B cell (primary cell): ENCODE results near the gene PPP1R3E. TPM values are rescaled to one million over a fixed set of nuclear protein-coding genes. Genes with fewer than 3 reads are reported as not detected.

Source experiments
- ATAC-seq: fragments of 200-7000 bp; cut with Tn5 transposase; one replicate; pipeline ENCODE4 v1.10.0; 2021; ENCODE audit warnings: low read depth, mild to moderate bottlenecking, moderate number of reproducible peaks, moderate library complexity
- CTCF ChIA-PET: fragments of 350-600 bp; sonication (Branson Sonifier 250); formaldehyde crosslinking; loops from one replicate; lab custom pipeline; 2021; ENCODE audit warnings: antibody characterized with exemption, inconsistent platforms; lab: Charles Lee
- POLR2A ChIA-PET: fragments of 350-600 bp; sonication (Branson Sonifier 250); formaldehyde crosslinking; loops from one replicate; lab custom pipeline; 2021; ENCODE audit warnings: antibody characterized with exemption; lab: Charles Lee
- DNase-seq: peaks from one replicate; pipeline ENCODE4 v3.0.0; 2013
- H2AFZ ChIP-seq: 2 replicates; pipeline ENCODE4 v1.6.1; 2012; ENCODE audit warnings: mild to moderate bottlenecking, low read depth, low read length; ENCODE audit not compliant: insufficient read depth, poor library complexity, severe bottlenecking
- H3K27ac ChIP-seq, 2 donors: 1 replicate in 1 of 2; 2 replicates in 1 of 2; pipeline ENCODE4 v1.5.1; 2012 to 2013; ENCODE audit warnings: low read length in 2 of 2, mild to moderate bottlenecking in 2 of 2, moderate library complexity in 1 of 2
- H3K27me3 ChIP-seq, 4 experiments: fragments of 200-600 bp in 1 of 4; sonication (generic) in 1 of 4; replicated peaks in 1 of 4; 1 replicate in 2 of 4; 2 replicates in 2 of 4; pipeline versions ENCODE4 v1.6.1 to v1.7.0; 2013 to 2016; ENCODE audit warnings: low read length in 3 of 4, mild to moderate bottlenecking in 2 of 4, mixed read lengths in 1 of 4, moderate library complexity in 1 of 4; ENCODE audit not compliant: insufficient read depth in 4 of 4, control insufficient read depth in 3 of 4; ENCODE audit errors: control extremely low read depth in 1 of 4
- H3K36me3 ChIP-seq, 2 experiments: replicated peaks in 1 of 2; 1 replicate in 1 of 2; 2 replicates in 1 of 2; pipeline versions ENCODE4 v1.6.1 to v1.7.1; 2013; ENCODE audit warnings: low read length in 1 of 2; ENCODE audit not compliant: insufficient read depth in 2 of 2, control insufficient read depth in 1 of 2; ENCODE audit errors: control extremely low read depth in 1 of 2, extremely low read depth in 1 of 2
- H3K4me1 ChIP-seq, 2 donors: fragments of 200-600 bp in 1 of 2; sonication (generic) in 1 of 2; 1 replicate in 1 of 2; 2 replicates in 1 of 2; pipeline versions ENCODE4 v1.5.1 to v1.6.1; 2013 to 2017; ENCODE audit warnings: low read length in 2 of 2; ENCODE audit not compliant: control insufficient read depth in 2 of 2, insufficient read depth in 2 of 2
- H3K4me2 ChIP-seq: replicated peaks from 2 replicates; pipeline ENCODE3; 2012; ENCODE audit warnings: mild to moderate bottlenecking, low read depth, low read length; ENCODE audit not compliant: poor library complexity, severe bottlenecking
- H3K4me3 ChIP-seq, 5 experiments: fragments of 200-600 bp in 1 of 5; sonication (generic) in 1 of 5; 1 replicate in 3 of 5; 2 replicates in 2 of 5; pipeline versions ENCODE4 v1.5.1 to v1.7.0; 2011 to 2016; ENCODE audit warnings: low read length in 4 of 5, mild to moderate bottlenecking in 4 of 5, low read depth in 2 of 5, control low read depth in 1 of 5, moderate library complexity in 1 of 5; ENCODE audit not compliant: insufficient read depth in 1 of 5; ENCODE audit errors: control extremely low read depth in 1 of 5, extremely low read depth in 1 of 5
- H3K79me2 ChIP-seq: fragments of 200-600 bp; sonication (generic); one replicate; pipeline ENCODE4 v1.6.0; 2016; ENCODE audit warnings: low read length; ENCODE audit not compliant: control insufficient read depth, insufficient read depth
- H3K9ac ChIP-seq: fragments of 200-600 bp; sonication (generic); 2 replicates; pipeline ENCODE4 v1.6.1; 2017; ENCODE audit warnings: mild to moderate bottlenecking, low read length, moderate library complexity
- H3K9me3 ChIP-seq, 3 donors: one replicate each; pipeline versions ENCODE4 v1.6.1 to v1.7.1; 2013; ENCODE audit warnings: low read length in 2 of 3; ENCODE audit not compliant: control insufficient read depth in 2 of 3, insufficient read depth in 1 of 3; ENCODE audit errors: control extremely low read depth in 1 of 3
- H4K20me1 ChIP-seq: 2 replicates; pipeline ENCODE4 v1.6.0; 2012; ENCODE audit warnings: mild to moderate bottlenecking, low read length; ENCODE audit not compliant: insufficient read depth, control insufficient read depth, poor library complexity, severe bottlenecking
- H3K27ac Mint-ChIP-seq: one replicate; pipeline ENCODE4 v1.8.0; 2021; ENCODE audit warnings: mixed read lengths
- H3K27me3 Mint-ChIP-seq: one replicate; pipeline ENCODE4 v1.8.0; 2021; ENCODE audit warnings: mixed read lengths
- H3K4me1 Mint-ChIP-seq: one replicate; pipeline ENCODE4 v1.8.0; 2021; ENCODE audit warnings: mixed read lengths
- H3K4me3 Mint-ChIP-seq: one replicate; pipeline ENCODE4 v1.8.0; 2021; ENCODE audit warnings: mixed read lengths
- H3K9me3 Mint-ChIP-seq: one replicate; pipeline ENCODE4 v1.8.0; 2022; ENCODE audit warnings: mixed read lengths; ENCODE audit not compliant: insufficient read depth
- EZH2 ChIP-seq: IDR thresholded peaks from 2 replicates; pipeline ENCODE4 v1.6.1; 2012; ENCODE audit warnings: borderline replicate concordance, low read depth, mild to moderate bottlenecking, moderate library complexity, low read length; ENCODE audit not compliant: insufficient read depth, poor library complexity, severe bottlenecking
- WGBS: methylation state at CpG from one replicate; pipeline ENCODE4 v1.1.5; 2013; ENCODE audit warnings: missing lambda C conversion rate; ENCODE audit not compliant: insufficient coverage; 5-methylcytosine and 5-hydroxymethylcytosine counted together
- intact Hi-C: fragments of 100-400 bp; cut with micrococcal nuclease; formaldehyde crosslinking; loops from one replicate; pipeline ENCODE4 v1.10.0; 2022
- polyA plus RNA-seq: library from polyadenylated mRNA; depleted of rRNA; stranded (reverse); fragments of >200 nt; gene quantifications from 2 replicates; pipeline ENCODE4 v1.2.3, GENCODE V29; 2012
- total RNA-seq, 2 donors: library from RNA; stranded (reverse); fragments of 120-200 nt in 1 of 2; gene quantifications; 1 replicate in 1 of 2; 2 replicates in 1 of 2; pipeline versions ENCODE4 v1.2.3 to v1.2.4, GENCODE V29; 2013 to 2022
- TF ChIP-seq, protein P1 (sequence below): fragments of 200-600 bp; IDR thresholded peaks from one replicate; pipeline ENCODE4 v1.8.0; 2022; ENCODE audit warnings: antibody characterized with exemption, mild to moderate bottlenecking

The PPP1R3E gene
- total and polyA plus RNA-seq, 2 donors (not counting 1 experiment from before 2014, with no cell fraction given), result 56.9 to 76.7 TPM

GRCh38 chr14:23299211-23299957 lies 3.3 kb downstream of the PPP1R3E start:
- H3K4me3 ChIP-seq, result no peak overlapping the region
- H4K20me1 ChIP-seq, result no peaks in the 10 kb centered on the region
- H3K27me3 ChIP-seq, result no peaks in the 10 kb centered on the region
- H3K4me1 ChIP-seq, result peaks cover 17 to 27% of the 10 kb centered on the region in 2 donors
- H3K9me3 ChIP-seq, result no peaks in the 10 kb centered on the region
- H3K4me3 Mint-ChIP-seq, result no peak overlapping the region
- no peak overlapping the region for H3K9ac ChIP-seq
- H3K27ac Mint-ChIP-seq, result peak overlapping the region; percentile 10
- H3K36me3 ChIP-seq, result peaks cover 0 to 14% of the 10 kb centered on the region in 2 experiments
- CTCF ChIA-PET, result interaction anchor here (1.0 to 8.6 kb wide), 5 partner anchors 13 to 230 kb away, joined by 4 to 56 read pairs (median 21); partner anchors contain the start of genes HOMEZ and PABPN1
- peaks cover 35% of the 10 kb centered on the region for H3K4me1 Mint-ChIP-seq
- WGBS, result no CpG with 5 or more reads among the region's 2 CpGs
- intact Hi-C loops, result no loop called here
- H3K27ac ChIP-seq, result peak overlapping the region in 1 of 2 donors; percentile 95
- DNase-seq (peak; percentile 58), ATAC-seq (no peak)
- H3K79me2 ChIP-seq, result peaks cover 6% of the 10 kb centered on the region
- no peak overlapping the region for H2AFZ ChIP-seq
- no peaks in the 10 kb centered on the region for H3K27me3 Mint-ChIP-seq
- POLR2A ChIA-PET, result interaction anchor here (0.6 to 0.7 kb wide), 3 partner anchors 180 to 977 kb away, joined by 4 to 7 read pairs (median 5); no protein-coding TSS in a partner anchor
- no peaks in the 10 kb centered on the region for H3K9me3 Mint-ChIP-seq
- peak overlapping the region; percentile 98 for H3K4me2 ChIP-seq
- TF ChIP-seq, protein P1, sequence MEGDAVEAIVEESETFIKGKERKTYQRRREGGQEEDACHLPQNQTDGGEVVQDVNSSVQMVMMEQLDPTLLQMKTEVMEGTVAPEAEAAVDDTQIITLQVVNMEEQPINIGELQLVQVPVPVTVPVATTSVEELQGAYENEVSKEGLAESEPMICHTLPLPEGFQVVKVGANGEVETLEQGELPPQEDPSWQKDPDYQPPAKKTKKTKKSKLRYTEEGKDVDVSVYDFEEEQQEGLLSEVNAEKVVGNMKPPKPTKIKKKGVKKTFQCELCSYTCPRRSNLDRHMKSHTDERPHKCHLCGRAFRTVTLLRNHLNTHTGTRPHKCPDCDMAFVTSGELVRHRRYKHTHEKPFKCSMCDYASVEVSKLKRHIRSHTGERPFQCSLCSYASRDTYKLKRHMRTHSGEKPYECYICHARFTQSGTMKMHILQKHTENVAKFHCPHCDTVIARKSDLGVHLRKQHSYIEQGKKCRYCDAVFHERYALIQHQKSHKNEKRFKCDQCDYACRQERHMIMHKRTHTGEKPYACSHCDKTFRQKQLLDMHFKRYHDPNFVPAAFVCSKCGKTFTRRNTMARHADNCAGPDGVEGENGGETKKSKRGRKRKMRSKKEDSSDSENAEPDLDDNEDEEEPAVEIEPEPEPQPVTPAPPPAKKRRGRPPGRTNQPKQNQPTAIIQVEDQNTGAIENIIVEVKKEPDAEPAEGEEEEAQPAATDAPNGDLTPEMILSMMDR, result peak; percentile 39
- no peak for TF ChIP-seq EZH2
